ENCODE data around the gene ITGA11.

Gene ITGA11

GRCh38 chr15:68431037-68431791 lies 749 bp downstream of the ITGA11 start:
- H3K27ac ChIP-seq: no peak overlapping the region
- TF ChIP-seq CTCF (IDR thresholded peaks at IDR 0.05): no peak
- TF ChIP-seq ZFX (IDR thresholded peaks at IDR 0.05; ENCODE audit: borderline replicate concordance): no peak

DNA sequence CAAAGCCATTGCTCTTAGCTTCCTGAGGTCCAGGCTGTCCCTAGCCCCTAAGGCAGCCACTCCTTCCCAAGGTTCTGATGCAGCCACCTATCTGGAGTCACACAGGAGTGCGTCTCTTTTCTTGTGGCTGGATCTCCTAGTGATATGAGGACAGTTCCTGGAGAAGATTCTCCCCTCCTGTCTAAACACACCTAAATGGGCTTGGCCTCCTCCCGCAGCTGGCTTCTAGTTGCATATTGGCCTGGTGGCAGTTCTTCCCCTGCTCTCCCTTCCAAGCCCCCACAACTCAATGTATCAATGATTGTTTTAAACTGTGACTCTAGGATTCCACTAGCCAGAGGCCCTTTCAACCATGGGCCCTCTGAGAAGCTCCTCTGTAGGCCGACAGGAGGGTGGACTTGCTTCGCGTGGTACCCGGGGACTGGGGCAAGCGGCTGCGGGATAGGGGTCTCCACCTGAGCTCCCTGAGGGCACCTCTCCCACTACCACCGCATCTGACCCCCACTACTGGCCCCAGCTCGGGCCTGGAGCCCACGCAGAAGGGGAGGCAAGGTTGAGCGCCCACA lies 1.4 kb downstream of the ITGA11 start:
- no peak overlapping the region for H3K27ac ChIP-seq
- TF ChIP-seq ZFX (IDR thresholded peaks at IDR 0.05; ENCODE audit: borderline replicate concordance) (no peak), CTCF (IDR thresholded peaks at IDR 0.05) (no peak)

GRCh38 chr15:68429691-68430470 lies 2.1 kb downstream of the ITGA11 start:
- H3K27ac ChIP-seq: no peak overlapping the region
- TF ChIP-seq ZFX (IDR thresholded peaks at IDR 0.05; ENCODE audit: borderline replicate concordance) (no peak), CTCF (IDR thresholded peaks at IDR 0.05) (no peak)

GRCh38 chr15:68428431-68428940 lies 3.5 kb downstream of the ITGA11 start:
- TF ChIP-seq ZFX (IDR thresholded peaks at IDR 0.05; ENCODE audit: borderline replicate concordance) (no peak), CTCF (IDR thresholded peaks at IDR 0.05) (no peak)
- H3K27ac ChIP-seq: no peak overlapping the region

GRCh38 chr15:68427963-68428362 lies 4.0 kb downstream of the ITGA11 start:
- no peak overlapping the region for H3K27ac ChIP-seq
- TF ChIP-seq ZFX (IDR thresholded peaks at IDR 0.05; ENCODE audit: borderline replicate concordance) (no peak), CTCF (IDR thresholded peaks at IDR 0.05) (no peak)

DNA sequence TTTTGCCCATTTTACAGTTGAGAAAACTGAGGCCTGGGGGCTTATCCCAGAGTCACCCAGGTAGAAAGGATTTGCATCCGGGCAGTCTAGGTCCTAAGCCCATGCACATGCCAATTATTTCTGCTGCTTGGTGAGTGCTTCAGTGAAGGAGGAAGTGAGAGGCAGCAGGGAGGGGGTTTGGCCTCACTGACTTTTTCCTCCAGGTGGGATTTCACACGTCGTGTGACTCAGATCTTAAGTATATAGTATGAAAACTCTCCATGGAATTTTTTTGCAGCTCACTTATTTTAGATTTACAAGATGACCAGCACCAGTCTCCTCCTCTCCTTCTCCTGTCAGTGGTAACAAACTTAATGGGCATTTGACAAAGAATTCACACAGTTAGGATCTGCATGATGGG lies 4.6 kb downstream of the ITGA11 start:
- H3K27ac ChIP-seq: no peak overlapping the region
- TF ChIP-seq ZFX (IDR thresholded peaks at IDR 0.05; ENCODE audit: borderline replicate concordance): no peak
- TF ChIP-seq CTCF (IDR thresholded peaks at IDR 0.05): no peak
